Measurements from ENCODE around the gene HCFC1R1.

DNA sequence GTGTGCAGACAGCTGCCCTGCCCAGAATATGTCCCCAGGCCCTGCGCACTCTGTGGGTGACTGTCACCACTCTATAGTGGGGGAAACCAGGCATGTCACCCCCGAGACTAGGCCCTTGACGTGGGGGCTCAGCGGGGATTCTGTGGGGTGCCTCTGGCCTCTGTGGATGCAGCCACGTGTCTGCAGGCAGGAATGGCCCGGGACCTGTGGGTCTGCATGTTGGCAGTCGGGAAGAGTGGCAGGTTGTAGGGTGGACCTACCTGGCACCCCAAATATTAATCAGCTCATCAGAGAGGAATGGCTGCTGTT, 42.7 kb upstream of the HCFC1R1 start:
- TF ChIP-seq, protein P1, sequence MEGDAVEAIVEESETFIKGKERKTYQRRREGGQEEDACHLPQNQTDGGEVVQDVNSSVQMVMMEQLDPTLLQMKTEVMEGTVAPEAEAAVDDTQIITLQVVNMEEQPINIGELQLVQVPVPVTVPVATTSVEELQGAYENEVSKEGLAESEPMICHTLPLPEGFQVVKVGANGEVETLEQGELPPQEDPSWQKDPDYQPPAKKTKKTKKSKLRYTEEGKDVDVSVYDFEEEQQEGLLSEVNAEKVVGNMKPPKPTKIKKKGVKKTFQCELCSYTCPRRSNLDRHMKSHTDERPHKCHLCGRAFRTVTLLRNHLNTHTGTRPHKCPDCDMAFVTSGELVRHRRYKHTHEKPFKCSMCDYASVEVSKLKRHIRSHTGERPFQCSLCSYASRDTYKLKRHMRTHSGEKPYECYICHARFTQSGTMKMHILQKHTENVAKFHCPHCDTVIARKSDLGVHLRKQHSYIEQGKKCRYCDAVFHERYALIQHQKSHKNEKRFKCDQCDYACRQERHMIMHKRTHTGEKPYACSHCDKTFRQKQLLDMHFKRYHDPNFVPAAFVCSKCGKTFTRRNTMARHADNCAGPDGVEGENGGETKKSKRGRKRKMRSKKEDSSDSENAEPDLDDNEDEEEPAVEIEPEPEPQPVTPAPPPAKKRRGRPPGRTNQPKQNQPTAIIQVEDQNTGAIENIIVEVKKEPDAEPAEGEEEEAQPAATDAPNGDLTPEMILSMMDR (conservative IDR thresholded peaks at IDR 0.05) = no peak
- TF ChIP-seq ZFX (IDR thresholded peaks at IDR 0.05) = no peak

Data from C4-2B (cell line).